Measurements from ENCODE around the gene SCLT1.

DNA sequence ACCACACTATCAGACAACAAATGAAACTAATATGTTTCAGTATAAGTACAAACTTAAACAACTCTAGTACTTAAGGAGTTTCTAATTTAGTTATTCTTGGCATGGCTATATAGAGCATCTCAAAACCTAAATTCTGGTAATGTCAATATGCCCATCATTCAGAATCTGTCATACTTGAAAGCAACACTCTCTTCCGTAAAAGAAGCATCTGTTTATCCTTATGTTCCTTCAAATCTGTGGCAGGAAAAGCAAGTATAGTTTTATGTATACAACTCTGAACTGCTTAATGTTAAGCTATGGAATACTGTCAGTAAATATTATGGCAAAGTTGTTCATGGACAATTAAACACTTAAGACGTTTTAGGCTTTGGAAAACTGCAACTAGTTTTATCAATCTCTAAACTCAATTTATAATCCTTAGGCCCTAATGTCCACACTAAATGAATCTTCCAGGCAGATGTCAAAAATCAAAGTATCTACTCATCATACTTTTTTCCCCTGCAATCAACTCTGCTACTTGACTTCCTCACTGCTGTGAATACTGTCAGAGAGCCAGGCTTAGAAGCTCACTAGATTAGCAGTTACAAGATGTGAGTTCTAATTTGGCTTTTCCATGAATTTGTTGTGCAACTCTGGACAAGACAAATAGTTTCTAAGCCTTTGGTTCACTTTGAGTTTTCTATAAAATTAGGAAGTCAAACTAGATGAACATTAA, 109.4 kb downstream of the SCLT1 start:
- TF ChIP-seq, protein P1, sequence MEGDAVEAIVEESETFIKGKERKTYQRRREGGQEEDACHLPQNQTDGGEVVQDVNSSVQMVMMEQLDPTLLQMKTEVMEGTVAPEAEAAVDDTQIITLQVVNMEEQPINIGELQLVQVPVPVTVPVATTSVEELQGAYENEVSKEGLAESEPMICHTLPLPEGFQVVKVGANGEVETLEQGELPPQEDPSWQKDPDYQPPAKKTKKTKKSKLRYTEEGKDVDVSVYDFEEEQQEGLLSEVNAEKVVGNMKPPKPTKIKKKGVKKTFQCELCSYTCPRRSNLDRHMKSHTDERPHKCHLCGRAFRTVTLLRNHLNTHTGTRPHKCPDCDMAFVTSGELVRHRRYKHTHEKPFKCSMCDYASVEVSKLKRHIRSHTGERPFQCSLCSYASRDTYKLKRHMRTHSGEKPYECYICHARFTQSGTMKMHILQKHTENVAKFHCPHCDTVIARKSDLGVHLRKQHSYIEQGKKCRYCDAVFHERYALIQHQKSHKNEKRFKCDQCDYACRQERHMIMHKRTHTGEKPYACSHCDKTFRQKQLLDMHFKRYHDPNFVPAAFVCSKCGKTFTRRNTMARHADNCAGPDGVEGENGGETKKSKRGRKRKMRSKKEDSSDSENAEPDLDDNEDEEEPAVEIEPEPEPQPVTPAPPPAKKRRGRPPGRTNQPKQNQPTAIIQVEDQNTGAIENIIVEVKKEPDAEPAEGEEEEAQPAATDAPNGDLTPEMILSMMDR (IDR thresholded peaks at IDR 0.05), result no peak
- TF ChIP-seq POLR2A (IDR thresholded peaks at IDR 0.05), result no peak

All from body of pancreas (tissue), 4 donors.